SK-N-SH (cell line): Measurements from ENCODE around the gene PCGF2.

Source experiments
- CHD2 ChIP-seq: fragments of 150-350 bp; IDR thresholded peaks from 2 replicates; pipeline ENCODE4 v1.6.1; 2018; ENCODE audit warnings: low read length; ENCODE audit not compliant: partially characterized antibody
- EP300 ChIP-seq, 2 experiments: IDR thresholded peaks; 2 replicates each; pipeline versions ENCODE4 v1.4.0 to v1.6.1; 2012; ENCODE audit warnings: borderline replicate concordance in 1 of 2, low read depth in 1 of 2, low read length in 1 of 2
- GABPA ChIP-seq: IDR thresholded peaks from 2 replicates; pipeline ENCODE4 v1.4.0; 2012; ENCODE audit warnings: low read depth, mild to moderate bottlenecking
- POLR2AphosphoS5 ChIP-seq: IDR thresholded peaks from 2 replicates; pipeline ENCODE4 v1.6.1; 2012; ENCODE audit warnings: low read depth, low read length
- RCOR1 ChIP-seq: fragments of 150-350 bp; IDR thresholded peaks from 2 replicates; pipeline ENCODE4 v1.6.1; 2017; ENCODE audit warnings: antibody characterized with exemption, low read length
- REST ChIP-seq: IDR thresholded peaks from 2 replicates; pipeline ENCODE4 v1.6.1; 2012; ENCODE audit warnings: mild to moderate bottlenecking, low read depth, low read length, moderate library complexity
- RFX5 ChIP-seq: IDR thresholded peaks from 2 replicates; pipeline ENCODE4 v1.6.1; 2012; ENCODE audit warnings: mild to moderate bottlenecking, improper control_type of control experiment, low read length
- TCF12 ChIP-seq: IDR thresholded peaks from 2 replicates; pipeline ENCODE4 v1.4.0; 2012
- USF2 ChIP-seq: fragments of 150-350 bp; IDR thresholded peaks from 2 replicates; pipeline ENCODE4 v1.6.1; 2017; ENCODE audit warnings: antibody characterized with exemption, low read length, low read depth, borderline replicate concordance
- TF ChIP-seq, protein P1 (sequence below): IDR thresholded peaks from 2 replicates; pipeline ENCODE4 v1.4.0; 2012; ENCODE audit warnings: low read depth
- TF ChIP-seq, protein P2 (sequence below): fragments of 200-600 bp; sonication (generic); IDR thresholded peaks from 2 replicates; pipeline ENCODE4 v1.6.1; 2017; ENCODE audit warnings: antibody characterized with exemption, mild to moderate bottlenecking, moderate library complexity
- TF ChIP-seq, protein P3 (sequence below): IDR thresholded peaks from 2 replicates; pipeline ENCODE4 v1.4.0; 2012; ENCODE audit warnings: low read depth, borderline replicate concordance

- TF ChIP-seq RFX5 = no peak
- TF ChIP-seq CHD2 = no peak
- no peak for TF ChIP-seq EP300 (IDR thresholded peaks at IDR 0.05; ENCODE audit: borderline replicate concordance in 1 of 2, low read depth in 1 of 2, low read length in 1 of 2)
- no peak for TF ChIP-seq USF2
- TF ChIP-seq REST = no peak
- TF ChIP-seq, protein P1, sequence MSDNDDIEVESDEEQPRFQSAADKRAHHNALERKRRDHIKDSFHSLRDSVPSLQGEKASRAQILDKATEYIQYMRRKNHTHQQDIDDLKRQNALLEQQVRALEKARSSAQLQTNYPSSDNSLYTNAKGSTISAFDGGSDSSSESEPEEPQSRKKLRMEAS = no peak
- TF ChIP-seq GABPA = no peak
- TF ChIP-seq, protein P2, sequence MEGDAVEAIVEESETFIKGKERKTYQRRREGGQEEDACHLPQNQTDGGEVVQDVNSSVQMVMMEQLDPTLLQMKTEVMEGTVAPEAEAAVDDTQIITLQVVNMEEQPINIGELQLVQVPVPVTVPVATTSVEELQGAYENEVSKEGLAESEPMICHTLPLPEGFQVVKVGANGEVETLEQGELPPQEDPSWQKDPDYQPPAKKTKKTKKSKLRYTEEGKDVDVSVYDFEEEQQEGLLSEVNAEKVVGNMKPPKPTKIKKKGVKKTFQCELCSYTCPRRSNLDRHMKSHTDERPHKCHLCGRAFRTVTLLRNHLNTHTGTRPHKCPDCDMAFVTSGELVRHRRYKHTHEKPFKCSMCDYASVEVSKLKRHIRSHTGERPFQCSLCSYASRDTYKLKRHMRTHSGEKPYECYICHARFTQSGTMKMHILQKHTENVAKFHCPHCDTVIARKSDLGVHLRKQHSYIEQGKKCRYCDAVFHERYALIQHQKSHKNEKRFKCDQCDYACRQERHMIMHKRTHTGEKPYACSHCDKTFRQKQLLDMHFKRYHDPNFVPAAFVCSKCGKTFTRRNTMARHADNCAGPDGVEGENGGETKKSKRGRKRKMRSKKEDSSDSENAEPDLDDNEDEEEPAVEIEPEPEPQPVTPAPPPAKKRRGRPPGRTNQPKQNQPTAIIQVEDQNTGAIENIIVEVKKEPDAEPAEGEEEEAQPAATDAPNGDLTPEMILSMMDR = no peak
- TF ChIP-seq, protein P3, sequence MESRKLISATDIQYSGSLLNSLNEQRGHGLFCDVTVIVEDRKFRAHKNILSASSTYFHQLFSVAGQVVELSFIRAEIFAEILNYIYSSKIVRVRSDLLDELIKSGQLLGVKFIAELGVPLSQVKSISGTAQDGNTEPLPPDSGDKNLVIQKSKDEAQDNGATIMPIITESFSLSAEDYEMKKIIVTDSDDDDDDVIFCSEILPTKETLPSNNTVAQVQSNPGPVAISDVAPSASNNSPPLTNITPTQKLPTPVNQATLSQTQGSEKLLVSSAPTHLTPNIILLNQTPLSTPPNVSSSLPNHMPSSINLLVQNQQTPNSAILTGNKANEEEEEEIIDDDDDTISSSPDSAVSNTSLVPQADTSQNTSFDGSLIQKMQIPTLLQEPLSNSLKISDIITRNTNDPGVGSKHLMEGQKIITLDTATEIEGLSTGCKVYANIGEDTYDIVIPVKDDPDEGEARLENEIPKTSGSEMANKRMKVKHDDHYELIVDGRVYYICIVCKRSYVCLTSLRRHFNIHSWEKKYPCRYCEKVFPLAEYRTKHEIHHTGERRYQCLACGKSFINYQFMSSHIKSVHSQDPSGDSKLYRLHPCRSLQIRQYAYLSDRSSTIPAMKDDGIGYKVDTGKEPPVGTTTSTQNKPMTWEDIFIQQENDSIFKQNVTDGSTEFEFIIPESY = no peak
- no peak for TF ChIP-seq RCOR1
- no peak for TF ChIP-seq TCF12
- TF ChIP-seq POLR2AphosphoS5 = no peak
These were observed 38.1 kb downstream of the PCGF2 start for GRCh38 chr17:38709864-38710603.
